ENCODE data around the gene MAP2K4. TPM values are rescaled to one million over a fixed set of nuclear protein-coding genes. Genes with fewer than 3 reads are reported as not detected.

MAP2K4 gene
- total RNA-seq, 1 experiment from 2014 or later: 46.1 TPM

DNA sequence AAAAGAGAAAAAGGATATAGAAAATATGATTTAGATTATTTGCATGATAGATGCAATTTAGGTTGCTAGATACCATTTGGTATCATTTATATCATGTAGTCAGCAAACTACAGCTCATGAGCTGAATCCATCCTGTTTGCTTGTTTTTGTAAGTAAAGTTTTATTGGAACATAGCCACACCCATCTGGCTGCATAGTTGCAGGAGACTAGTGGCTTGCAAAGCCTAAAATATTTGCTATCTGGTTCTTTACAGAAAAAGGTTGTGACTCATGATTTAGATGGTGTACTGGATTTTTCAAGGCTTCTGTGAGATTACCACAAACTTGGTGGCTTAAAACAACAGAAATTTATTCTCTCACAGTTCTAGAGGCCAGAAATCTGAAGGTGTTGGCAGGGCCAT, 49.9 kb downstream of the MAP2K4 start:
- H3K27me3 Mint-ChIP-seq (ENCODE audit: low read depth): no peaks in the 10 kb centered on the region

More for the DNA sequence above, 49.9 kb downstream of the MAP2K4 start:
- Histone ChIP-seq H2AK5ac (ENCODE audit: insufficient read length, low read length) (no peak overlapping the region), H3K4ac (ENCODE audit: low read depth, low read length) (no peak overlapping the region), H4K5ac (ENCODE audit: insufficient read length, low read depth, low read length) (no peak overlapping the region), H3K79me2 (ENCODE audit: insufficient read depth, low read length) (no peaks in the 10 kb centered on the region), H3K18ac (ENCODE audit: insufficient read length, low read depth, low read length) (no peak overlapping the region), H2BK12ac (ENCODE audit: insufficient read length, low read depth, low read length) (no peak overlapping the region), H3K23me2 (ENCODE audit: insufficient read length, low read depth, low read length, poor library complexity, severe bottlenecking) (no peaks in the 10 kb centered on the region), H2AFZ (ENCODE audit: low read length) (no peak overlapping the region), H4K20me1 (ENCODE audit: control insufficient read depth, insufficient read depth, insufficient read length) (no peaks in the 10 kb centered on the region), H3K4me1 (ENCODE audit: insufficient read depth, low read length) (no peaks in the 10 kb centered on the region; the same call in 1 of the 2 replicates), H3K79me1 (ENCODE audit: insufficient read depth, low read depth, low read length, poor library complexity, severe bottlenecking) (no peaks in the 10 kb centered on the region), H2BK15ac (ENCODE audit: low read depth, low read length) (no peak overlapping the region), H3K23ac (ENCODE audit: insufficient read length, low read depth, low read length) (no peak overlapping the region), H3T11ph (ENCODE audit: low read length) (no peak overlapping the region), H3K9ac (ENCODE audit: extremely low read depth, insufficient read length, low read length) (no peak overlapping the region), H2BK120ac (ENCODE audit: low read depth, low read length, poor library complexity, severe bottlenecking) (no peak overlapping the region), H3K9me3 (ENCODE audit: control insufficient read depth, low read depth, low read length) (no peaks in the 10 kb centered on the region), H4K8ac (replicated peaks; ENCODE audit: insufficient read length, low read depth, low read length) (no peak overlapping the region), H4K91ac (ENCODE audit: insufficient read length, low read depth, low read length) (no peak overlapping the region), H2BK5ac (ENCODE audit: insufficient read length, low read length) (no peak overlapping the region), H3K56ac (ENCODE audit: insufficient read length, low read depth, low read length) (no peak overlapping the region), H3K4me2 (ENCODE audit: insufficient read depth, insufficient read length, low read length) (no peak overlapping the region), H3K27me3 (ENCODE audit: insufficient read depth, low read length) (no peaks in the 10 kb centered on the region), H3K14ac (ENCODE audit: insufficient read depth, low read length) (no peak overlapping the region), H2BK20ac (ENCODE audit: low read depth, low read length, poor library complexity, severe bottlenecking) (no peak overlapping the region), H3K27ac (ENCODE audit: insufficient read length, low read depth, low read length) (no peak overlapping the region)
- no peak overlapping the region for H3K4me3 Mint-ChIP-seq
- no peak for DNase-seq
- H3K4me1 Mint-ChIP-seq: no peaks in the 10 kb centered on the region
- H3K27ac Mint-ChIP-seq: no peak overlapping the region; a peak in 1 of 7 replicates
- H3K9me3 Mint-ChIP-seq: no peaks in the 10 kb centered on the region
- no peak for TF ChIP-seq CTCF (conservative IDR thresholded peaks at IDR 0.05)
- H3K36me3 Mint-ChIP-seq (ENCODE audit: insufficient read depth in 1 of 3, low read depth in 3 of 3): peaks cover 5 to 18% (median 8%) of the 10 kb centered on the region in 3 experiments; a peak in 4 of 7 replicates

Measured in H9 (cell line).